CD4-positive, alpha-beta T cell treated with Interleukin-1 beta for 1 hour (primary cell): Measurements from ENCODE around the gene PDCD1LG2.
"Not testable (repeated sequence)": the region's sequence is repeated elsewhere in the genome, so short reads cannot be mapped to it uniquely, and the experiment has no call there.

Experiments
- DNase-seq, 2 donors: peaks; one replicate each; pipeline ENCODE4 v3.0.0-alpha.2; 2020 to 2022

Gene PDCD1LG2

DNA sequence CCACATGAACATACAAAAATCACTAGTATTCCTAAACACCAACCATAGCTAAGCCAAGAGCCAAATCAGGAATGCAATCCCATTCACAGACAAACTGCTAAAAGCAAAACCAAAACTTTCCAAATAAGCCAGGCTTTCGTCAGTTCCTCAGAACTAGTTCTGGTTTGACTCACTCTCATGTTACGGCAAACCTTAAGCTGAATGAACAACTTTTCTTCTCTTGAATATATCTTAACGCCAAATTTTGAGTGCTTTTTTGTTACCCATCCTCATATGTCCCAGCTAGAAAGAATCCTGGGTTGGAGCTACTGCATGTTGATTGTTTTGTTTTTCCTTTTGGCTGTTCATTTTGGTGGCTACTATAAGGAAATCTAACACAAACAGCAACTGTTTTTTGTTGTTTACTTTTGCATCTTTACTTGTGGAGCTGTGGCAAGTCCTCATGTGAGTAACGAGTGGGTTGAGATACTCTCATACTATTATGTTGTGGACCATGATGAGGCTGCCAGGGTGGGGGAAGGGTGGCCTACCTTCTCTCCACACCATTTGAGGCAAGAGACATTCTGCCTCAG, at the start of gene PDCD1LG2:
Gene PDCD1LG2, plus strand, starts transcription at position 172 of the 572 bp plus-strand sequence. CDS start 12,016 bp downstream, outside the sequence.
- peak in 1 of 2 donors; percentile 32 for DNase-seq

DNA sequence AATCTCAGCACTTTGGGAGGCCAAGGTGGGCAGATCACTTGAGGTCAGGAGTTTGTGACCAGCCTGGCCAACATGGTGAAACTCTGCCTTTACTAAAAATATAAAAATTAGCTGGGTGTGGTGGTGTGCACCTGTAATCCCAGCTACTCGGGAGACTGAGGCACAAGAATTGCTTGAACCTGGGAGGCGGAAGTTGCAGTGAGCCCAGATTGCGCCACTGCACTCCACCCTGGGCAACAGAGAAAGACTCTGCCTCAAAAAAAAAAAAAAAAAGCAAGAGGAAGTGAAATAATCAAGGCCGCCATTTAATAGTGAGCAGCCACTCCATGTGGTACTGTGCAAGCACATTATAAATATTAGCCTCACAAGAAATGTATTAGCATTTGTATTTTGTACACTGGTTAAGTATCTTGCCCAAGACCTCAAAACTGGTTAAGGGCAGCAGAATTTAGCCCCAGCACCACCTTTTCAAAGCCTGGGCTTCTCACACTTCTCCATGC, 45.5 kb upstream of the PDCD1LG2 start:
- not testable (repeated sequence) for DNase-seq

DNA sequence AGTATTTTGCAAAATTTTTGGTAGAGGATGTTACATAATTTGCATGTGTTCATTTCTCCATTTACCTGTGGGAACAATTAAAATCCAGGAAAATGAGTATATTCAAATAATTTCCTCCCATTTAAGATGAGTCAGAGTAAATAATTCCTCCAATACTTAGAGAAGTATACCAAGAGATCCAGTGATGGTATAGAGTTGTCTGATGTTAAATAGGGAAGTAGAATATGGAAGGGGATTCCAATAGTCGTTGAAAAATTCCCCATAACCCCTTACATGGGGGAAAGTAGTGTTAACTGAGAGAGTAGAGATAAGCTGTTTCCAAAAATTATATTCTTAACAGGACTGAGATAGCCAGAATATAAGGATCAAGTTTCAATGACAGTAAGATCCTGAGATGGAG, 44.3 kb upstream of the PDCD1LG2 start:
- no peak for DNase-seq

DNA sequence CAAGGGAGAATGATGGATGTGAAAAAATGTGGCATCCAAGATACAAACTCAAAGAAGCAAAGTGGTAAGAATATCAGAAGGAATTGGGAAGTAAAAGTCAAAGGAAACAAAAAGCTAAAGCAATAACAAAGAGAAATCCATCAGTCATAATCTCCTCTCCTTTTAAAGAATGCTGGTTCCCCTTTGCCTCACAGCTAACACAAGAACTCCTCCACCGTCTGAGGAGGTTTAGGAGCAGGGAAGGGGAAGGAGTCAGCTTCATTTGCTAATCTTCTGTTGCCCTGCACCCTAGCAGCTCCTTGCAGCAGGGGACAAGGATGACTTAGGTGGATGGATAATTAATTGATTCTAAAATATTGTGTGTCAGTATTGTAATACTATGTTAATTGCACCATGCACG, 43.6 kb upstream of the PDCD1LG2 start:
- DNase-seq = no peak

- DNase-seq = no peak
Observed at GRCh38 chr9:5468850-5469249, 41.5 kb upstream of the PDCD1LG2 start.

DNA sequence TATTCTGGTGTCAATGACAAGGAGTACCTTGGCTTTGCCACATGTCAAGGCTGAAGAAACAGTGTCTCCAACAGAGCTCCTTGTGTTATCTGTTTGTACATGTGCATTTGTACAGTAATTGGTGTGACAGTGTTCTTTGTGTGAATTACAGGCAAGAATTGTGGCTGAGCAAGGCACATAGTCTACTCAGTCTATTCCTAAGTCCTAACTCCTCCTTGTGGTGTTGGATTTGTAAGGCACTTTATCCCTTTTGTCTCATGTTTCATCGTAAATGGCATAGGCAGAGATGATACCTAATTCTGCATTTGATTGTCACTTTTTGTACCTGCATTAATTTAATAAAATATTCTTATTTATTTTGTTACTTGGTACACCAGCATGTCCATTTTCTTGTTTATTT, 40.2 kb upstream of the PDCD1LG2 start:
- no peak for DNase-seq

DNA sequence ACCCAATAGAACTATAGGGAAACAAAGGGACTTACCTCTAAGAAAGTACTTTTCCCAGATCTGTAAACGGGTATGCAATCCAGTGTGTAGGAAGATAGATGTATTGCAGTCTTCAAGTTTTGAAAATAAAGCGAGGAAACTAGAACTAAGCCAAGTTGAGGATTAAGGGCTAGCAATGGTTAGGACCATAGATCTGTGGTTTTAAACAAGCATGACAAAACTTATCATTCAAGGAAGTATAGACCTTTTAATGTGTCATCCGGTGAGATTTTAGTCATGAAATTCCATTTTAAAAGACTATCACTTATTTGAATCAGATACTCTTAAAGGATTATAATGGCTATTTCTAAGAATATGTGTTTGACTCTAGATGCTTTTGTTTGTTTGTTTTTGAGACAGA, 39.5 kb upstream of the PDCD1LG2 start:
- DNase-seq = no peak

GRCh38 chr9:5475611-5476010, 34.7 kb upstream of the PDCD1LG2 start:
- not testable (repeated sequence) for DNase-seq

DNA sequence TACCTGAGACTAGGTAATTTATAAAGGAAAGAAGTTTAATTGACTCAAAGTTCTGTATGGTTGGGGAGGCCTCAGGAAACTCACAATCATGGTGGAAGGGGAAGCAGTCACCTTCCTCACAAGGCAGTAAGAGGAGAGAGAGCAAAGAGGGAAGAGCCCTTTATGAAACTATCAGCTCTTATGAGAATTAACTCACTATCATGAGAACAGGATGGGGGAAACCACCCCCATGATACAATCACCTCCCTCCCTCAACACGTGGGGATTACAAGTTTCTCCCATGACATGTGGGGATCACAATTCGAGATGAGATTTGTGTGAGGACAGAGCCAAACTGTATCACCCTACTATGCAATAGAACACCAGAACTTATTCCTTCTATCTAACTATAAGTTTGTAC, 32.1 kb upstream of the PDCD1LG2 start:
- no peak for DNase-seq

DNA sequence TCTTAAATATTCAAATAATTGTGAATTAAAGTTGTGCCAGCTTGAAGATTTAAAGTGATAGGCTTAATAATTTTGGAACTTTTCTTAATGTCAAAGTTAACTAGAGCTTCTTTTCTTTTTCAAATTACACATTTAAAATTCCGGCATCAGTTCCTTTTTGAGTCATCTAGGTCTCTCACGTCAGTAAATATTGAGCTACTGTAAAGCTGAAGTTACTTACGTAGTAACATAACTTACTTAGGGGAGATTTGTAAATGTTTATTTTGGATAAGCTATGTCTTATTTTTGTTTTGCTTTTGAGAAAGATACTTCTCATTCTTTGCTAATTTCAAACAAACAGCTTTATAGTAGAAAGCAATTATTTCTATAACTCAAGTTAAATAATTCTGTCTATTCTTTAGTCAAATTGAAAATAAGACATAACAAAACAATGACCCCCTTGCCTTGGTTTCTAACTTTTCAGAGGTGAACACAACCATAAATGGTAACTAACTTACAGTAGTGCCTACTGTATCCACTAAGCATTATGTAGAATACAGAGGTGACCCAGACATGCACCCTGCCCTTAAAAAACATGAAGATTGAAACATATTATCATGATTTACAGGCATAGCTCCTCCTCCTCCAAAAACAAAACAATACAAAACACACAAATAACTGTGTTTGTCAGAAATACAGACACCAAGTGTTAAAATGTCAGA, 30.2 kb upstream of the PDCD1LG2 start:
- no peak for DNase-seq

- DNase-seq = no peak
Observed at GRCh38 chr9:5480919-5481318, 29.4 kb upstream of the PDCD1LG2 start.

DNA sequence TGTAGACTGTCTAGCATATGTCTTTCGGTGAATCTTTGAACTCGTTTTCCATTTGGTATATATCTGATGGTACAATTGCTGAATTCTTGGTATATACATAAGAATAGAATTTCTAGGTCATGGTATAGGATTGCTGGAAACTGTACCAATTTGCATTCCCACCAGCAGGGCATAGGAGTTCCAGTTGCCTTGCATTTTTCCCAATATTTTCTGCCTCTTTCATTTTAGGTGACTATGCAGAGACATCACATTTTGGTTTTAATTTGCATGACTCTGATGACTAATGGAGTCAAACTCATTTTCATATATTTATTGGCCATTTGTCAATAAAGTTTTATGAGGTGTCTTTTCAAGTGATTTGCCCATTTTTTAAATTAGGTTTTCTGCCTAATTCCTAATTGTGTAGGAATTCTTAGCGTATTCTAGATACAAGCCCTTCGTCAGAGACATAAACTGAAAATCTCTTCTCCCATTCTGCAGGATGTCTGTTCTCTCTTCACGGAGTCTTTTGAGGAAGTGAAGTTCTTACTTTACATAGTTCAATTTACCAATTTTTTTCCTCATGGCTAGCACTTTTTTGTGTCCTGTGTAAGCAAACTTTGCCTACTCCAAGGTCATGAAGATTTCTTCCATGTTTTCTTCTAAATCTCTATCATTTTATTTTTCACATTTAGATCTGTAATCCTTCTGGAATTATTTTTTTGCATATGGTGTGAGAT, 28.9 kb upstream of the PDCD1LG2 start:
- DNase-seq = no peak

- DNase-seq = no peak
Observed at GRCh38 chr9:5482194-5482593, 28.1 kb upstream of the PDCD1LG2 start.

DNA sequence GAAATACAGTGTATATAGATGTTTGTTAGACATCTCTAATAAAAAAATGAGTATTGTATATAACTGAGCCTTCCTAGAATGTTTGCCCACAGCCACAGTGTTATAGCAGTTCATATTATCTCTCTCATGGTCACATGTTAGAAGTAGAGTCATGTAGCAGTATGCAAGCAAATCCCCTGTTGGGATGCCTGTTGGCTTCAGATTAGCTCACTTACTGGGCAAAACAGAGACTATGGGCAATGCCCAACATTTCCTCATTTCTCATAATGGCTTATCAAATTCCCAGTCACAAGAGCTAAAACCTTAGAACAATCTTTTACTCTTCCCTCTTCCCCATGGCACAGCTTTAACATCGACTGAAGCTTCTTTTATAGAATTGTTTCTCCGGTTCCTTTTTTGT, 27.0 kb upstream of the PDCD1LG2 start:
- no peak for DNase-seq

- no peak for DNase-seq
Observed at GRCh38 chr9:5485378-5486085, 24.8 kb upstream of the PDCD1LG2 start.

- DNase-seq = no peak
Observed at GRCh38 chr9:5486988-5487387, 23.3 kb upstream of the PDCD1LG2 start.

DNA sequence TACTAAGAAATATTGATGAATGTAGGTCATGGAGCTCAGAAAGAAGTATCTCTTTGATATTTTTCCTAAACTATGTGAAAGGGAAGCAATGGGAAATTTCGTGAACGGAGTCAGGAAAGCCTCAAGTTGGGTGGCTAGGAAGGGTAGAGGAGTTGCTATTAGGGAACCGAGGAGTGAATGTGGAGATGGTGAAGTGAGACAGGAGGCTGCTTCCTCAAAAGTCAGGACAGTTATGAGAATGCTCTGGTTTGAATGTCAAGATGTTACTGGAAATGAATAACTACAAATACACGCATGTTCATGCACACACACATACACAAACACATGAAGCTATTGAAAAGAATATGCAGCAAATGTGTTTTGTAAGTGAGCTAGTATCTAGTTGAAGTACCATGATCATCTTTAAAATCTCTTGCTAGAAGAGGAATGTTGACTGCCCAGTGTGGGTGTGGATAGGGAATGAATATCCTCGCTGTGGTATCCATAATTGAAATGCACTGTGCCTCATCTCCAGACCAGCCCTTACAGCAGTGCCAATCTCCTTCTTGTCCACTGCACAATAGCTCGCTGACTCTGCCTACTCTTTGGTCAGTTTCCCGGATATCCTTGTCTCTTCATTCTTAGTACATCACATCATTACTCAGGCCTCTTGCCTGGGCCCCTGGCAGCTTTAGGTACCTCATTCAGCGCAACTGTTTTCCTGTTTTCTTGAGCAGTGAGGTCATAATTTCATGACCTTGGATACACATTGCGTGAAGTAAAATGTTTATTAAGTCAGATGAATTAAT, 21.9 kb upstream of the PDCD1LG2 start:
- DNase-seq = no peak

DNA sequence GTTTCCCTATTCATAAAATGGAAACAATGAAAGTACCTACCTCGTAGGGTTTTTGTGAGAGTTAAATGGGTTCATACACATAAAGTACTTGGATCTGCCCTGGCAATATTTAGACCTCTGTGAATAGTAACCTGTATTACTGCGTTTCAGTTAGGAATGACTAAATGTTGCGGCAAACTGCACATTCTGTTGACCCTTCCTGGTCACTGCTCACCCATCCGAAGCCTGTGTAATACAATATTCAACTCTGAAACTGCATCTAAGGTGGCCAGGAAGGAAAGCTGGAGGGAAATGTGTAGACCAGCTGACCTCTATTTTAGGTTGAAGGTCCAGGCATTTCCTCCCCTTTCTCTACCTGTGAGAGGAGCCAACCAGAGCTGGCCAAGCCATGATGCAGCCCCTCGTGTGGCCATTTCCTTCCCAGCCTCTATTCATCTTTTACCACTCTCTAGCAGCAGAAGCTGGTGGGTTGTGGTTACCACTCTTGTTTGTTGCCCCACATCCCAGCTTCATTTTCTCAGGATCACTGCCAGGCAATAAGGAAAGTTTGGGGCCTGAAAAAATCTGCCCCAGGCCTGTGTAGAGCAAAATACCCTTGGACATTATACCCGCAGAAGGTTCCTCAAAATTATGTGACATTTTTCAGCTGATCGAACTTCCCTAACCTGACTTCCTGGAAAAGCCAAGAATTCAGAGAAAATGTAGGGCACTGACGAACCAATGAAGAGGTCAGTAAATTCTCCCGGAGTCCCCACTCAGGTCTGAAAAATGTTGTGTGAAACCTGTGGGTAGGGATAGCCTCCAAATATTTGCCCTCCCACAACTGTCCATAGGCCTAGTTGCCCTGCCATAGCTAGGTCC, 20.5 kb upstream of the PDCD1LG2 start:
- DNase-seq = no peak

DNA sequence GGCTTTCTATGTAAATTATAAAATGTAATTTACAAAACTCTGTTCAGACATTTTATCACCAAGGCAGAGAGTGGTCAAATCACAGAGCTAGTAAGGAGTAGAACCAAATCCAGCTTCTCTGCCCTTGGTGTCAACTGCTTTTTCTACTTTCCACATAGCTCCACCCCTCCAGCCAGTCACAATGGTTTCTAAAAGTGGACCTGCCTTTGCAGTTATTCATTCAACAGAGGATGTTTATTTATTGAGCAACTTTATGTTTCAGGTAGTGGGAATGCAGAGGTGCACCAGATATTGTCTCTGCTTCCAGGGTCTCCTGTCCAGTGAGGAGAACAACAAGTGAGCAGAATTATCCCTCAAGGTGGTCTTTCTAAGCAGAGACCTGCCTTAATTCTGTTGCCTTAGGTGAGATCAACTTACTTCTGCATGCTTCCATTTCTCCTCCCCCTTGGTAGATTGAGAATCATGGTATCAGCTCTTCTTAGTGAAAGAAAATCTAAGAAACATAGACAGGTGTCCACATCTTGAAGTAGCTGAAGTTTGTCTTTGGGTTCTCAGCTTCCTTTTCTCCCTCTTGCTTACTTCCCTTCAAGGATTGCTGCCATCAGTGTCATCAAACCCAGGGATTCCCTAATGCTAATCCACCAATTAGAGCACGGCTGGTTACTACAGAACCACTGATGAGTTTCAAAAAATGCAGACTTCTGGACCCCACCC, 17.2 kb upstream of the PDCD1LG2 start:
- no peak for DNase-seq

- DNase-seq = peak in 1 of 2 donors; percentile 45
Observed at GRCh38 chr9:5493679-5494511, 16.4 kb upstream of the PDCD1LG2 start.
